Liver (tissue), 9 donors: ENCODE measurements around the gene TEX14. TPM values are rescaled to one million over a fixed set of nuclear protein-coding genes. Genes with fewer than 3 reads are reported as not detected.
"Not testable (repeated sequence)": the region's sequence is repeated elsewhere in the genome, so short reads cannot be mapped to it uniquely, and the experiment has no call there.

ENCODE experiments used
- DNase-seq: peaks from one replicate; pipeline ENCODE4 v3.0.0-alpha.2; 2017; ENCODE audit warnings: low spot score
- H3K27ac ChIP-seq, 2 donors: one replicate each; pipeline ENCODE4 v1.7.0; 2013; ENCODE audit warnings: inconsistent platforms in 2 of 2, low read length in 2 of 2, control low read depth in 1 of 2, low read depth in 1 of 2, mild to moderate bottlenecking in 1 of 2
- H3K27me3 ChIP-seq, 4 donors: one replicate each; pipeline versions ENCODE4 v1.6.1 to v1.7.0; 2013; ENCODE audit warnings: low read length in 3 of 4, inconsistent platforms in 1 of 4, mild to moderate bottlenecking in 1 of 4, moderate library complexity in 1 of 4; ENCODE audit not compliant: control insufficient read depth in 4 of 4, insufficient read depth in 4 of 4
- H3K36me3 ChIP-seq, 4 donors: one replicate each; pipeline versions ENCODE4 v1.6.1 to v1.7.0; 2013; ENCODE audit warnings: low read length in 3 of 4, mild to moderate bottlenecking in 3 of 4, low read depth in 1 of 4, moderate library complexity in 1 of 4; ENCODE audit not compliant: control insufficient read depth in 4 of 4, insufficient read depth in 3 of 4
- H3K4me1 ChIP-seq, 4 donors: one replicate each; pipeline versions ENCODE4 v1.6.1 to v1.7.0; 2013; ENCODE audit warnings: low read length in 3 of 4, mild to moderate bottlenecking in 3 of 4, moderate library complexity in 1 of 4; ENCODE audit not compliant: control insufficient read depth in 4 of 4, insufficient read depth in 4 of 4
- H3K4me3 ChIP-seq, 3 donors: one replicate each; pipeline versions ENCODE4 v1.6.1 to v1.7.0; 2013; ENCODE audit warnings: low read length in 3 of 3, control low read depth in 1 of 3, low read depth in 1 of 3, mild to moderate bottlenecking in 1 of 3
- H3K9ac ChIP-seq, 2 donors: one replicate each; pipeline ENCODE4 v1.7.0; 2013; ENCODE audit warnings: low read length in 2 of 2, mild to moderate bottlenecking in 2 of 2, moderate library complexity in 2 of 2, control low read depth in 1 of 2, low read depth in 1 of 2
- H3K9me3 ChIP-seq, 4 donors: one replicate each; pipeline versions ENCODE4 v1.6.1 to v1.7.0; 2013; ENCODE audit warnings: low read length in 3 of 4; ENCODE audit not compliant: control insufficient read depth in 4 of 4
- EGR1 ChIP-seq, 2 donors: IDR thresholded peaks; 2 replicates each; pipeline ENCODE4 v1.6.1; 2016 to 2018; ENCODE audit warnings: antibody characterized with exemption in 2 of 2, low read depth in 2 of 2
- FOXA1 ChIP-seq: IDR thresholded peaks from 2 replicates; pipeline ENCODE4 v1.6.1; 2016; ENCODE audit warnings: antibody characterized with exemption
- FOXA2 ChIP-seq: IDR thresholded peaks from 2 replicates; pipeline ENCODE4 v1.6.1; 2016; ENCODE audit warnings: antibody characterized with exemption
- GABPA ChIP-seq, 2 donors: IDR thresholded peaks in 1 of 2; conservative IDR thresholded peaks in 1 of 2; 2 replicates each; pipeline ENCODE4 v1.6.1; 2016; ENCODE audit warnings: antibody characterized with exemption in 2 of 2, mild to moderate bottlenecking in 1 of 2, moderate library complexity in 1 of 2
- HNF4A ChIP-seq, 2 donors: conservative IDR thresholded peaks; 2 replicates each; pipeline ENCODE4 v1.6.1; 2016; ENCODE audit warnings: antibody characterized with exemption in 2 of 2, mild to moderate bottlenecking in 2 of 2
- HNF4G ChIP-seq: IDR thresholded peaks from 2 replicates; pipeline ENCODE4 v1.6.1; 2016; ENCODE audit warnings: antibody characterized with exemption
- JUND ChIP-seq, 2 donors: IDR thresholded peaks; 2 replicates each; pipeline ENCODE4 v1.6.1; 2016; ENCODE audit warnings: antibody characterized with exemption in 2 of 2
- NR2F2 ChIP-seq: IDR thresholded peaks from 2 replicates; pipeline ENCODE4 v1.6.1; 2016; ENCODE audit warnings: antibody characterized with exemption
- RAD21 ChIP-seq, 2 donors: IDR thresholded peaks; 2 replicates each; pipeline ENCODE4 v1.6.1; 2016; ENCODE audit warnings: antibody characterized with exemption in 2 of 2, mild to moderate bottlenecking in 2 of 2
- RXRA ChIP-seq, 2 donors: IDR thresholded peaks; 2 replicates each; pipeline ENCODE4 v1.6.1; 2017 to 2018; ENCODE audit warnings: antibody characterized with exemption in 2 of 2, mild to moderate bottlenecking in 1 of 2
- SP1 ChIP-seq: IDR thresholded peaks from 2 replicates; pipeline ENCODE4 v1.6.1; 2018; ENCODE audit warnings: antibody characterized with exemption, mild to moderate bottlenecking
- TAF1 ChIP-seq: conservative IDR thresholded peaks from 2 replicates; pipeline ENCODE4 v1.6.1; 2016; ENCODE audit warnings: antibody characterized with exemption, mild to moderate bottlenecking
- YY1 ChIP-seq: IDR thresholded peaks from 2 replicates; pipeline ENCODE4 v1.6.1; 2016; ENCODE audit warnings: antibody characterized with exemption, mild to moderate bottlenecking
- WGBS: extraction: QIAGEN DNeasy Blood & Tissue Kit; methylation state at CpG from one replicate; pipeline ENCODE4 v1.1.7; 2013; 5-methylcytosine and 5-hydroxymethylcytosine counted together
- polyA plus RNA-seq, 2 donors: library from polyadenylated mRNA; stranded (reverse) in 1 of 2; unstranded in 1 of 2; fragments of 200-250 nt in 1 of 2; fragments of >200 nt in 1 of 2; fragmentation: Nextera tagmentation in 1 of 2; extraction: Ambion mirVana in 1 of 2; gene quantifications; one replicate each; pipeline versions ENCODE4 v1.2.1 to v1.2.3, GENCODE V29; 2013 to 2015
- total RNA-seq, 2 donors: library from RNA; depleted of rRNA; stranded (reverse); fragments of >200 nt; gene quantifications; one replicate each; pipeline ENCODE4 v1.2.3, GENCODE V29; 2014
- TF ChIP-seq, protein P1 (sequence below): IDR thresholded peaks from 2 replicates; pipeline ENCODE4 v1.6.1; 2016; ENCODE audit warnings: antibody characterized with exemption, mild to moderate bottlenecking
- TF ChIP-seq, protein P2 (sequence below): IDR thresholded peaks from 2 replicates; pipeline ENCODE4 v1.6.1; 2016; ENCODE audit warnings: antibody characterized with exemption
- TF ChIP-seq, protein P3 (sequence below): IDR thresholded peaks from 2 replicates; pipeline ENCODE4 v1.6.1; 2016; ENCODE audit warnings: antibody characterized with exemption
- TF ChIP-seq, protein P4 (sequence below): IDR thresholded peaks from 2 replicates; pipeline ENCODE4 v1.6.1; 2016; ENCODE audit warnings: antibody characterized with exemption
- TF ChIP-seq, protein P5 (sequence below): fragments of 150-350 bp; IDR thresholded peaks from 2 replicates; pipeline ENCODE4 v1.5.1; 2017; ENCODE audit warnings: improper control_type of control experiment, low read depth, low read length; ENCODE audit not compliant: missing input control
- donor health status: healthy.
- donor health status: healthy.
- donor health status: healthy.
- donor health status: healthy.
- donor health status: healthy.

The TEX14 gene
- total and polyA plus RNA-seq, 4 donors = 0.01 to 0.17 (median 0.13) TPM

DNA sequence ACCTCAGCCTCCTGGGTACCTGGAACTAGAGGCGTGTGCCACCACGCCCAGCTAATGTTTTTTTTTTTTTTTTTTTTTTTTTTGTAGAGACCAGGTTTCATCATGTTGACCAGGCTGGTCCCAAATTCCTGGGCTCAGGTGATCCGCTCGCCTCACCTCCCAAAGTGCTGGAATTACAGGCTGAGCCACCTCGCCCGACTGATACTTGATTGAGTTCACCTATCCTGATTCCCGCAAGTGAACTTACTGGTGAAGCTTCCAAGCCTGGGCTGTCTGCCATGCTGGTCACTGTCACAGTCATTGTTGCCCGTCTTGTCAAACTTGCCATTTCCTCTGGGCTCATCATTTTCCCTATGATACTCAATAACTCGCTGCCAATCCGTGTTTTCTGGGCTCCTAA, 106.3 kb downstream of the TEX14 start (continued):
- TF ChIP-seq NR2F2 = no peak
- no peak for TF ChIP-seq RXRA (IDR thresholded peaks at IDR 0.05)
- TF ChIP-seq YY1 = no peak
- no peak for TF ChIP-seq HNF4A (conservative IDR thresholded peaks at IDR 0.05)
- no peak for TF ChIP-seq TAF1

DNA sequence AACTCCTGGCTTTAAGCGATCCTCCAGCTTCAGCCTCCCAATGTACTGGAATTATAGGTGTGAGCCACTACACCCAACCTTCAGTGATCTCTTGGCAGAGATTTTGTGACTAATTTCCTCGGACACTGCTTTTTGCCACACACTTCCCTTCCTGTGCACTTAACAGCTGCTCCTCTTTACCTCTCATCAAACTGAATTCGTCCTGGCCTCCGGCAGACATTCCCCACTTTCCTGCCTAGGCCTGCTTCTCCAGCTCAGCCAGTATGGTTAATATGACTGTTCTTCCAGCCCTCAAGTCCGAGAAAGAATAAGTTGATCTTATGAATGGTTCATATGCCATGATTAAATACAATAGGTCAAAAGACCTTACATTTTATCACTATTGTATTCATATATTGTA, 108.4 kb downstream of the TEX14 start:
- Histone ChIP-seq H3K36me3 (no peaks in the 10 kb centered on the region), H3K9ac (no peak overlapping the region), H3K27ac (no peak overlapping the region), H3K4me3 (no peak overlapping the region), H3K9me3 (no peaks in the 10 kb centered on the region), H3K4me1 (no peaks in the 10 kb centered on the region), H3K27me3 (no peaks in the 10 kb centered on the region)
- TF ChIP-seq TAF1 = no peak
- TF ChIP-seq NR2F2 = no peak
- TF ChIP-seq GABPA (IDR thresholded peaks at IDR 0.05 in 1 of 2, conservative IDR thresholded peaks at IDR 0.05 in 1 of 2) = no peak
- TF ChIP-seq EGR1 (IDR thresholded peaks at IDR 0.05; ENCODE audit: low read depth in 2 of 2) = no peak
- TF ChIP-seq, protein P1, sequence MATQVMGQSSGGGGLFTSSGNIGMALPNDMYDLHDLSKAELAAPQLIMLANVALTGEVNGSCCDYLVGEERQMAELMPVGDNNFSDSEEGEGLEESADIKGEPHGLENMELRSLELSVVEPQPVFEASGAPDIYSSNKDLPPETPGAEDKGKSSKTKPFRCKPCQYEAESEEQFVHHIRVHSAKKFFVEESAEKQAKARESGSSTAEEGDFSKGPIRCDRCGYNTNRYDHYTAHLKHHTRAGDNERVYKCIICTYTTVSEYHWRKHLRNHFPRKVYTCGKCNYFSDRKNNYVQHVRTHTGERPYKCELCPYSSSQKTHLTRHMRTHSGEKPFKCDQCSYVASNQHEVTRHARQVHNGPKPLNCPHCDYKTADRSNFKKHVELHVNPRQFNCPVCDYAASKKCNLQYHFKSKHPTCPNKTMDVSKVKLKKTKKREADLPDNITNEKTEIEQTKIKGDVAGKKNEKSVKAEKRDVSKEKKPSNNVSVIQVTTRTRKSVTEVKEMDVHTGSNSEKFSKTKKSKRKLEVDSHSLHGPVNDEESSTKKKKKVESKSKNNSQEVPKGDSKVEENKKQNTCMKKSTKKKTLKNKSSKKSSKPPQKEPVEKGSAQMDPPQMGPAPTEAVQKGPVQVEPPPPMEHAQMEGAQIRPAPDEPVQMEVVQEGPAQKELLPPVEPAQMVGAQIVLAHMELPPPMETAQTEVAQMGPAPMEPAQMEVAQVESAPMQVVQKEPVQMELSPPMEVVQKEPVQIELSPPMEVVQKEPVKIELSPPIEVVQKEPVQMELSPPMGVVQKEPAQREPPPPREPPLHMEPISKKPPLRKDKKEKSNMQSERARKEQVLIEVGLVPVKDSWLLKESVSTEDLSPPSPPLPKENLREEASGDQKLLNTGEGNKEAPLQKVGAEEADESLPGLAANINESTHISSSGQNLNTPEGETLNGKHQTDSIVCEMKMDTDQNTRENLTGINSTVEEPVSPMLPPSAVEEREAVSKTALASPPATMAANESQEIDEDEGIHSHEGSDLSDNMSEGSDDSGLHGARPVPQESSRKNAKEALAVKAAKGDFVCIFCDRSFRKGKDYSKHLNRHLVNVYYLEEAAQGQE = no peak
- TF ChIP-seq, protein P2, sequence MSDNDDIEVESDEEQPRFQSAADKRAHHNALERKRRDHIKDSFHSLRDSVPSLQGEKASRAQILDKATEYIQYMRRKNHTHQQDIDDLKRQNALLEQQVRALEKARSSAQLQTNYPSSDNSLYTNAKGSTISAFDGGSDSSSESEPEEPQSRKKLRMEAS = no peak
- TF ChIP-seq, protein P3, sequence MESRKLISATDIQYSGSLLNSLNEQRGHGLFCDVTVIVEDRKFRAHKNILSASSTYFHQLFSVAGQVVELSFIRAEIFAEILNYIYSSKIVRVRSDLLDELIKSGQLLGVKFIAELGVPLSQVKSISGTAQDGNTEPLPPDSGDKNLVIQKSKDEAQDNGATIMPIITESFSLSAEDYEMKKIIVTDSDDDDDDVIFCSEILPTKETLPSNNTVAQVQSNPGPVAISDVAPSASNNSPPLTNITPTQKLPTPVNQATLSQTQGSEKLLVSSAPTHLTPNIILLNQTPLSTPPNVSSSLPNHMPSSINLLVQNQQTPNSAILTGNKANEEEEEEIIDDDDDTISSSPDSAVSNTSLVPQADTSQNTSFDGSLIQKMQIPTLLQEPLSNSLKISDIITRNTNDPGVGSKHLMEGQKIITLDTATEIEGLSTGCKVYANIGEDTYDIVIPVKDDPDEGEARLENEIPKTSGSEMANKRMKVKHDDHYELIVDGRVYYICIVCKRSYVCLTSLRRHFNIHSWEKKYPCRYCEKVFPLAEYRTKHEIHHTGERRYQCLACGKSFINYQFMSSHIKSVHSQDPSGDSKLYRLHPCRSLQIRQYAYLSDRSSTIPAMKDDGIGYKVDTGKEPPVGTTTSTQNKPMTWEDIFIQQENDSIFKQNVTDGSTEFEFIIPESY = no peak
- TF ChIP-seq RAD21 (IDR thresholded peaks at IDR 0.05) = no peak
- TF ChIP-seq RXRA (IDR thresholded peaks at IDR 0.05) = no peak
- no peak for TF ChIP-seq HNF4A (conservative IDR thresholded peaks at IDR 0.05)
- TF ChIP-seq FOXA2 = no peak
- no peak for TF ChIP-seq YY1
- TF ChIP-seq, protein P4, sequence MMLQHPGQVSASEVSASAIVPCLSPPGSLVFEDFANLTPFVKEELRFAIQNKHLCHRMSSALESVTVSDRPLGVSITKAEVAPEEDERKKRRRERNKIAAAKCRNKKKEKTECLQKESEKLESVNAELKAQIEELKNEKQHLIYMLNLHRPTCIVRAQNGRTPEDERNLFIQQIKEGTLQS = no peak
- TF ChIP-seq HNF4G = no peak
- TF ChIP-seq, protein P5, sequence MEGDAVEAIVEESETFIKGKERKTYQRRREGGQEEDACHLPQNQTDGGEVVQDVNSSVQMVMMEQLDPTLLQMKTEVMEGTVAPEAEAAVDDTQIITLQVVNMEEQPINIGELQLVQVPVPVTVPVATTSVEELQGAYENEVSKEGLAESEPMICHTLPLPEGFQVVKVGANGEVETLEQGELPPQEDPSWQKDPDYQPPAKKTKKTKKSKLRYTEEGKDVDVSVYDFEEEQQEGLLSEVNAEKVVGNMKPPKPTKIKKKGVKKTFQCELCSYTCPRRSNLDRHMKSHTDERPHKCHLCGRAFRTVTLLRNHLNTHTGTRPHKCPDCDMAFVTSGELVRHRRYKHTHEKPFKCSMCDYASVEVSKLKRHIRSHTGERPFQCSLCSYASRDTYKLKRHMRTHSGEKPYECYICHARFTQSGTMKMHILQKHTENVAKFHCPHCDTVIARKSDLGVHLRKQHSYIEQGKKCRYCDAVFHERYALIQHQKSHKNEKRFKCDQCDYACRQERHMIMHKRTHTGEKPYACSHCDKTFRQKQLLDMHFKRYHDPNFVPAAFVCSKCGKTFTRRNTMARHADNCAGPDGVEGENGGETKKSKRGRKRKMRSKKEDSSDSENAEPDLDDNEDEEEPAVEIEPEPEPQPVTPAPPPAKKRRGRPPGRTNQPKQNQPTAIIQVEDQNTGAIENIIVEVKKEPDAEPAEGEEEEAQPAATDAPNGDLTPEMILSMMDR = no peak
- no peak for TF ChIP-seq SP1
- TF ChIP-seq JUND (IDR thresholded peaks at IDR 0.05) = no peak
- no peak for TF ChIP-seq FOXA1
- WGBS = 93% methylated on average over 5 of the region's 5 CpGs
- no peak for DNase-seq

DNA sequence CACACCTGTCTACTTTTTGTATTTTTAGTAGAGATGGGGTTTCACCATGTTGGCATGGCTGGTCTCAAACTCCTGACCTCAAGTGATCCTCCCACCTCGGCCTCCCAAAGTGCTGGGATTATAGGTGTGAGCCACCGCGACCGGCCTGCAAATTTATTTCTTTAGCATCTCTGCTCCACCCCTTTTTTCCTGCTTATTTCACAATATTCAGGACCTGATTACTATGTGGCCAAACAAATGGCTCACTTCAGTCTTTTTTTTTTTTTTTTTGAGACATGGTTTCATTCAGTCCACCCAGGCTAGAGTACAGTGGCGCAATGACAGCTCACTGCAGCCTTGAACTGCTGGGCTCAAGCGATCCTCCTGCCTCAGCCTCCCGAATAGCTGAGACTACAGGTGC, 109.1 kb downstream of the TEX14 start:
- H3K4me1 ChIP-seq, H3K27me3 ChIP-seq, H3K36me3 ChIP-seq, DNase-seq, H3K9ac ChIP-seq, H3K9me3 ChIP-seq, H3K27ac ChIP-seq, H3K4me3 ChIP-seq: not testable (repeated sequence)
- 93% methylated on average over 7 of the region's 7 CpGs for WGBS
